ENCODE measurements around the gene HEBP2.

DNA sequence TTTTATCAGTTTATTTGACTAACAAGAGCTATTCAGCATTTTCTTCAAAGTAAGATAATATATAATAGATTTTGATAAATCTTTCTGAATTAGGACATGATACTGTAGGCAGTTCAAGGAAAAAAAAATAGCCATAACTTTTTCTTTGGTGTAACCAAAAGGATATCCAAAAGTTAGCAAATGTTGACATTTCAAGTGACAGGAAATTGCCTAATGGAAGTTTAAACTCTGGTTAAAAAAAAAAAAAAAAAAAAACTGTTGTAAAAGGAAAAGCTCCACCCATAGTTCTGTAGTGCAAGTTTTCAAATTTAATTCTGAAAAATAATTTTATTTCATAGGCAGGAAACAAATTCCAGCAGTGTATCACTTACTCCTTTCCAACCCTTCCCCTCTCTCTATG is 18.8 kb downstream of the HEBP2 start:
- TF ChIP-seq CTCF (IDR thresholded peaks at IDR 0.05) (no peak), POLR2A (IDR thresholded peaks at IDR 0.05) (no peak)

Measured in thyroid gland (tissue), 4 donors.